Mammary epithelial cell (primary cell): ENCODE data around the gene PRCD.

Experiments used
- CTCF ChIP-seq, 2 donors: IDR thresholded peaks in 1 of 2; conservative IDR thresholded peaks in 1 of 2; 2 replicates each; pipeline ENCODE4 v1.5.1; 2011 to 2012; ENCODE audit warnings: inconsistent platforms in 2 of 2, low read length in 2 of 2, mild to moderate bottlenecking in 2 of 2, control low read depth in 1 of 2, low read depth in 1 of 2; ENCODE audit not compliant: insufficient read depth in 1 of 2; ENCODE audit errors: extremely low read depth in 1 of 2
- EZH2 ChIP-seq: IDR thresholded peaks from 2 replicates; pipeline ENCODE4 v1.6.1; 2012; ENCODE audit warnings: low read length, inconsistent platforms, borderline replicate concordance

DNA sequence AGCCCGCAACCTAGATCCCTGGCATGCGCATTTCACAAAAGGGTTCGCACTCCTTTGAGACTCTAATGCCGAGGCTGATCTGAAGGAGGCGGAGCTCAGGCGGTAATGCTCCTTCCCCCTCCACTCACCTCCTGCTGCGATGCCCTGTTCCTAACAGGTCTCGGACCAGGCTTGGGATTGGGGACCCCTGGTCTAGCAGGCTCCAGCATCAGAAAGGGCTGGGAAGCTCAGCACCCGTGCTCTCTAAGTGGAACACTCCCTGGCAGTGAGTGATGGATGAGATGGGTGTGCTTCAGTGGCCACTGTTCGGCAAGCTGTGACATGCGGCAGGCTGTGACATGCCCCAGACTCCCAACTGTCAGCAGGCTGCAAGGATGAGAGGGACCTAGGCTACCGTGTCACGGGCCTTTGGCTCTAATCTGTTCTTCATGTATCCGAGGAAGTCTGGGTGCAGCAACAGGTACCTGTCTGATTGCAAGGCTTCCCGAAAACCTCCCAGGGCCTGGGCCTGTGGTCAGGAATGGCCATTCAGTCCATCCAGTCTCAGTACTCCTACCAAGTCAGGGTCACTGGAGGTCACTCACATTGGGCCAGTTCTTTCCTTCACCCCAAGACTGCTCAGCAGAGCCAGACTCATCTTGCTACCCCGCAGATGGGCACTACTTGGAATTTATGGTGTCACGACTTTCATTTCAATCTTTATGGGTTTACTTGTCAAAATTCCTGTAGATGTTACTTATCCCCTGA, 47.1 kb downstream of the PRCD start:
- TF ChIP-seq CTCF (conservative IDR thresholded peaks at IDR 0.05 in 1 of 2, IDR thresholded peaks at IDR 0.05 in 1 of 2; ENCODE audit: extremely low read depth in 1 of 2, insufficient read depth in 1 of 2, low read depth in 1 of 2, low read length in 2 of 2) (no peak), EZH2 (no peak)
